H1 (cell line): ENCODE results near the gene NRXN3. TPM values are rescaled to one million over a fixed set of nuclear protein-coding genes. Genes with fewer than 3 reads are reported as not detected.

Experiments
- CTCF ChIA-PET: fragments of 300-600 bp; sonication (Branson Sonifier 250); formaldehyde crosslinking; loops from one replicate; lab custom pipeline; 2021; ENCODE audit not compliant: partially characterized antibody; lab: Charles Lee
- POLR2A ChIA-PET: fragments of 300-600 bp; sonication (Branson Sonifier 250); formaldehyde crosslinking; loops from one replicate; lab custom pipeline; 2021; ENCODE audit warnings: inconsistent platforms; ENCODE audit not compliant: partially characterized antibody; lab: Charles Lee
- DNase-seq, 2 experiments: peaks; one replicate each; pipeline versions ENCODE4 v3.0.0 to v3.0.0-alpha.2; 2010 to 2022; ENCODE audit warnings: low spot score in 2 of 2, low read depth in 1 of 2, mixed read lengths in 1 of 2
- FAIRE-seq: peaks from 2 replicates; lab custom pipeline; 2011; peaks lifted over from hg19 to GRCh38; lab: Jason Lieb, UNC
- H2AFZ ChIP-seq: 2 replicates; pipeline ENCODE4 v1.8.1; 2012; ENCODE audit warnings: low read length, inconsistent platforms
- H2AK5ac ChIP-seq: 2 replicates; pipeline ENCODE4 v1.6.1; 2013; ENCODE audit warnings: low read depth, low read length
- H2BK120ac ChIP-seq: replicated peaks from 2 replicates; pipeline ENCODE3; 2013; ENCODE audit warnings: low read depth, low read length, inconsistent platforms
- H2BK12ac ChIP-seq: 2 replicates; pipeline ENCODE4 v1.6.1; 2013; ENCODE audit warnings: low read depth, low read length
- H2BK15ac ChIP-seq: 2 replicates; pipeline ENCODE4 v1.6.1; 2013; ENCODE audit warnings: low read length
- H2BK20ac ChIP-seq: 2 replicates; pipeline ENCODE4 v1.6.1; 2013; ENCODE audit warnings: low read length
- H2BK5ac ChIP-seq: 2 replicates; pipeline ENCODE4 v1.6.1; 2013; ENCODE audit warnings: low read depth, low read length
- H3K14ac ChIP-seq: 2 replicates; pipeline ENCODE4 v1.6.1; 2013; ENCODE audit warnings: inconsistent platforms; ENCODE audit not compliant: insufficient read length
- H3K18ac ChIP-seq: 2 replicates; pipeline ENCODE4 v1.6.1; 2013; ENCODE audit warnings: low read length; ENCODE audit errors: extremely low read depth
- H3K23ac ChIP-seq: 2 replicates; pipeline ENCODE4 v1.6.1; 2013; ENCODE audit warnings: inconsistent platforms; ENCODE audit not compliant: insufficient read length
- H3K23me2 ChIP-seq: 2 replicates; pipeline ENCODE4 v1.6.1; 2013; ENCODE audit warnings: low read depth, low read length
- H3K27ac ChIP-seq: 2 replicates; pipeline ENCODE4 v1.6.1; 2011; ENCODE audit warnings: low read depth, low read length, inconsistent platforms
- H3K27me3 ChIP-seq, 4 experiments: replicated peaks in 1 of 4; 1 replicate in 1 of 4; 2 replicates in 3 of 4; pipeline versions ENCODE4 v1.6.1 to v1.8.1; 2011 to 2013; ENCODE audit warnings: low read length in 3 of 4, mild to moderate bottlenecking in 3 of 4, inconsistent platforms in 2 of 4, mixed read lengths in 2 of 4, moderate library complexity in 1 of 4; ENCODE audit not compliant: control insufficient read depth in 3 of 4, insufficient read depth in 3 of 4; ENCODE audit errors: extremely low read depth in 1 of 4
- H3K36me3 ChIP-seq, 4 experiments: 2 replicates each; pipeline versions ENCODE4 v1.6.1 to v1.8.1; 2011 to 2013; ENCODE audit warnings: mild to moderate bottlenecking in 4 of 4, low read length in 3 of 4, moderate library complexity in 2 of 4, control low read depth in 1 of 4, inconsistent platforms in 1 of 4; ENCODE audit not compliant: insufficient read depth in 4 of 4, control insufficient read depth in 2 of 4
- H3K4ac ChIP-seq: replicated peaks from 2 replicates; pipeline ENCODE3; 2013; ENCODE audit warnings: low read length, low read depth, mixed read lengths, inconsistent platforms; ENCODE audit not compliant: insufficient read length
- H3K4me1 ChIP-seq, 4 experiments: replicated peaks in 1 of 4; 1 replicate in 1 of 4; 2 replicates in 3 of 4; pipeline versions ENCODE4 v1.6.1 to v1.8.1; 2011 to 2013; ENCODE audit warnings: low read length in 3 of 4, inconsistent platforms in 2 of 4, mixed read lengths in 1 of 4; ENCODE audit not compliant: insufficient read depth in 4 of 4, control insufficient read depth in 3 of 4
- H3K4me2 ChIP-seq, 2 experiments: 2 replicates each; pipeline versions ENCODE4 v1.6.1 to v1.8.1; 2011 to 2013; ENCODE audit warnings: low read depth in 2 of 2, low read length in 2 of 2, control low read depth in 1 of 2, inconsistent platforms in 1 of 2, mild to moderate bottlenecking in 1 of 2; ENCODE audit not compliant: insufficient read depth in 1 of 2
- H3K4me3 ChIP-seq, 4 experiments: fragments of 200-600, 300-600 bp in 1 of 4; sonication (generic), shearing (Covaris generic), sonication (Bioruptor Twin) in 1 of 4; 2 replicates each; pipeline versions ENCODE4 v1.5.1 to v1.8.1; 2011 to 2016; ENCODE audit warnings: low read length in 4 of 4, low read depth in 3 of 4, control low read depth in 2 of 4, inconsistent platforms in 2 of 4, mild to moderate bottlenecking in 2 of 4, mixed read lengths in 1 of 4, moderate library complexity in 1 of 4; ENCODE audit not compliant: insufficient read depth in 2 of 4; ENCODE audit errors: extremely low read depth in 1 of 4
- H3K56ac ChIP-seq: replicated peaks from 2 replicates; pipeline ENCODE3; 2013; ENCODE audit warnings: low read depth, mild to moderate bottlenecking, mixed read lengths, low read length, inconsistent platforms; ENCODE audit not compliant: insufficient read length
- H3K79me1 ChIP-seq: 2 replicates; pipeline ENCODE4 v1.6.1; 2013; ENCODE audit warnings: low read depth, low read length, control low read depth
- H3K79me2 ChIP-seq, 2 experiments: 2 replicates each; pipeline versions ENCODE4 v1.6.1 to v1.8.1; 2012 to 2013; ENCODE audit warnings: low read length in 2 of 2, mild to moderate bottlenecking in 2 of 2, inconsistent platforms in 1 of 2; ENCODE audit not compliant: insufficient read depth in 2 of 2, control insufficient read depth in 1 of 2
- H3K9ac ChIP-seq, 4 experiments: replicated peaks in 1 of 4; 1 replicate in 1 of 4; 2 replicates in 3 of 4; pipeline versions ENCODE4 v1.6.1 to v1.8.1; 2011 to 2013; ENCODE audit warnings: low read depth in 3 of 4, low read length in 3 of 4, control low read depth in 2 of 4, mild to moderate bottlenecking in 2 of 4, moderate library complexity in 2 of 4, inconsistent platforms in 1 of 4; ENCODE audit errors: extremely low read depth in 1 of 4
- H3K9me3 ChIP-seq, 2 experiments: 2 replicates each; pipeline versions ENCODE4 v1.6.1 to v1.8.1; 2012 to 2013; ENCODE audit warnings: mild to moderate bottlenecking in 2 of 2, moderate library complexity in 2 of 2, control low read depth in 1 of 2, inconsistent platforms in 1 of 2, low read depth in 1 of 2, low read length in 1 of 2, mixed read lengths in 1 of 2; ENCODE audit not compliant: insufficient read depth in 2 of 2
- H4K20me1 ChIP-seq, 2 experiments: replicated peaks in 1 of 2; 2 replicates each; pipeline versions ENCODE3 to v1.8.1; 2011 to 2013; ENCODE audit warnings: inconsistent platforms in 2 of 2, low read length in 2 of 2, mild to moderate bottlenecking in 1 of 2; ENCODE audit not compliant: insufficient read depth in 2 of 2, control insufficient read depth in 1 of 2
- H4K5ac ChIP-seq: 2 replicates; pipeline ENCODE4 v1.6.1; 2013; ENCODE audit warnings: low read length, low read depth, mixed read lengths, inconsistent platforms; ENCODE audit not compliant: insufficient read length
- H4K8ac ChIP-seq: 2 replicates; pipeline ENCODE4 v1.8.0; 2013; ENCODE audit warnings: mild to moderate bottlenecking, moderate library complexity, low read length, inconsistent platforms; ENCODE audit not compliant: insufficient read depth; ENCODE audit errors: extremely low read depth
- H4K91ac ChIP-seq: replicated peaks from 2 replicates; pipeline ENCODE3; 2013; ENCODE audit warnings: low read length, mixed read lengths, inconsistent platforms; ENCODE audit not compliant: insufficient read length
- CBX5 ChIP-seq: fragments of 300-800, 300-1000 bp; sonication (generic); IDR thresholded peaks from 2 replicates; pipeline ENCODE4 v1.7.1; 2016; ENCODE audit warnings: antibody characterized with exemption, low read length, low read depth
- CHD1 ChIP-seq: IDR thresholded peaks from 2 replicates; pipeline ENCODE4 v1.6.1; 2012; ENCODE audit warnings: low read depth, low read length, improper control_type of control experiment
- HDAC6 ChIP-seq: IDR thresholded peaks from one replicate; pipeline ENCODE4 v1.7.1; 2012; ENCODE audit warnings: low read depth, mild to moderate bottlenecking, inconsistent platforms, low read length, moderate library complexity
- RFX5 ChIP-seq: IDR thresholded peaks from 2 replicates; pipeline ENCODE4 v1.6.1; 2011; ENCODE audit warnings: low read depth, low read length, improper control_type of control experiment, borderline replicate concordance
- SIN3A ChIP-seq, 2 experiments: IDR thresholded peaks in 1 of 2; conservative IDR thresholded peaks in 1 of 2; 2 replicates each; pipeline ENCODE4 v1.6.1; 2011 to 2012; ENCODE audit warnings: low read length in 2 of 2, improper control_type of control experiment in 1 of 2, low read depth in 1 of 2, mild to moderate bottlenecking in 1 of 2
- TAF1 ChIP-seq: IDR thresholded peaks from 2 replicates; pipeline ENCODE4 v1.6.1; 2011; ENCODE audit warnings: mild to moderate bottlenecking, low read depth, low read length
- WGBS, 2 experiments: shearing (Covaris generic) in 1 of 2; methylation state at CpG; one replicate each; pipeline versions ENCODE4 v1.1.6 to v1.1.7; 2013 to 2015; ENCODE audit warnings: low lambda C conversion rate in 2 of 2, mixed read lengths in 2 of 2, inconsistent platforms in 1 of 2, low coverage in 1 of 2, missing lambda C conversion rate in 1 of 2; ENCODE audit not compliant: insufficient replicate concordance in 2 of 2, insufficient coverage in 1 of 2, insufficient read length in 1 of 2; ENCODE audit errors: extremely low coverage in 1 of 2, missing lambda C conversion rate in 1 of 2; 5-methylcytosine and 5-hydroxymethylcytosine counted together
- polyA plus RNA-seq, 7 experiments: library from polyadenylated mRNA; depleted of rRNA in 3 of 7; stranded (reverse) in 5 of 7; unstranded in 2 of 7; fragments of >200 nt in 5 of 7; fragments of 200-250 nt in 2 of 7; gene quantifications; 1 replicate in 5 of 7; 2 replicates in 1 of 7; 4 replicates in 1 of 7; pipeline versions ENCODE4 v1.2.1 to v1.2.3, GENCODE V29; 2011 to 2013; ENCODE audit warnings: missing spikeins in 2 of 7, mixed read lengths in 2 of 7
- total RNA-seq: library from RNA; stranded (reverse); fragmentation: NEBNext Ultra II Directional; extraction: Animal tissue kit (Norgen Biotek cat#: 25700); gene quantifications from 2 replicates; pipeline ENCODE4 v1.2.1, GENCODE V29; 2021

NRXN3 gene
- total and polyA plus RNA-seq, 2 of the 8 experiments (the other 6 are each of a cell fraction or from before 2014, with no cell fraction given) = 2.6 to 4.1 TPM

GRCh38 chr14:79575032-79575431 lies 1404.9 kb downstream of the NRXN3 start:
- no peak overlapping the region for H3K4ac ChIP-seq
- H4K20me1 ChIP-seq = no peaks in the 10 kb centered on the region
- H3K23me2 ChIP-seq = no peaks in the 10 kb centered on the region
- no peak overlapping the region for H2BK5ac ChIP-seq
- ChIA-PET CTCF (interaction anchor here (1.0 kb wide), 1 partner anchor 30 kb away, joined by 3 read pairs; no protein-coding TSS in a partner anchor), POLR2A (no interaction called here)
- no peak overlapping the region for H2BK12ac ChIP-seq
- no peak overlapping the region for H2AK5ac ChIP-seq
- H3K9ac ChIP-seq = no peak overlapping the region
- no peak overlapping the region for H3K23ac ChIP-seq
- no peaks in the 10 kb centered on the region; a peak in 1 of 7 replicates for H3K27me3 ChIP-seq
- H2AFZ ChIP-seq = no peak overlapping the region
- no peak overlapping the region for H3K27ac ChIP-seq
- no peak for TF ChIP-seq CHD1
- no peak for TF ChIP-seq HDAC6
- TF ChIP-seq RFX5 = no peak
- TF ChIP-seq TAF1 = no peak
- no peak for TF ChIP-seq SIN3A (conservative IDR thresholded peaks at IDR 0.05 in 1 of 2, IDR thresholded peaks at IDR 0.05 in 1 of 2; ENCODE audit: low read depth in 1 of 2, low read length in 2 of 2)
- no peak for TF ChIP-seq CBX5
- no peaks in the 10 kb centered on the region for H3K79me1 ChIP-seq
- no peaks in the 10 kb centered on the region for H3K79me2 ChIP-seq
- H2BK120ac ChIP-seq = no peak overlapping the region
- no peak overlapping the region for H3K56ac ChIP-seq
- H4K5ac ChIP-seq = no peak overlapping the region
- H3K36me3 ChIP-seq = no peaks in the 10 kb centered on the region
- H4K8ac ChIP-seq = no peak overlapping the region
- H3K4me3 ChIP-seq = no peak overlapping the region
- H2BK15ac ChIP-seq = no peak overlapping the region
- no peaks in the 10 kb centered on the region for H3K9me3 ChIP-seq
- H3K18ac ChIP-seq = no peak overlapping the region
- H4K91ac ChIP-seq = no peak overlapping the region
- H3K4me1 ChIP-seq = peaks cover 0 to 3% (median under 1%) of the 10 kb centered on the region in 4 experiments; a peak in 3 of 7 replicates
- FAIRE-seq = no peak
- no peak for DNase-seq
- no peak overlapping the region for H2BK20ac ChIP-seq
- H3K4me2 ChIP-seq = no peak overlapping the region
- 63% methylated on average over 4 of the region's 4 CpGs; no CpG with 5 or more reads in 1 of the 2 experiments for WGBS, 2 experiments
- H3K14ac ChIP-seq = no peak overlapping the region
